ENCODE results near the gene KCND3.

KCND3 gene

DNA sequence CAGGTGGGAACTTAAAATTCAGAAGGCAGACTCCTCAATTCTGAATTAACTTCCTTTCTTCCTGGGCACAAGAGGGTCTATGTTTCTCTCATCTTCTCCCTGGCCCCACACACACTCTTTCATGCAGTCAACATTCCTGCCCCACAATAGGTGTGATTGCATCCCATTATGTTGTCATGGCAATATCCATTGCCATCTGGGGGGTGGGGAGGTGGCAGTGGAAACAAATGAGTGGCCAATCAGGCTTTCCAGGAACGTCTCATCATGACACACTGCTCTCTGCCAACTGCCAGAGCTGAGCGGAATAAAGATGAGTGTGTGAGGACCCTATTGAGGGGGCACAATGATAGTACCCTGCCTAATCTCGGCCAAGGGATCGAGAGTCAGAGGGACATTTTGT is 80.4 kb downstream of the KCND3 start:
- DNase-seq, result no peak

GRCh38 chr1:111908011-111908621 is 81.4 kb downstream of the KCND3 start:
- no peak for DNase-seq

- no peak for DNase-seq
Measured at GRCh38 chr1:111907321-111907720, 82.1 kb downstream of the KCND3 start.

DNA sequence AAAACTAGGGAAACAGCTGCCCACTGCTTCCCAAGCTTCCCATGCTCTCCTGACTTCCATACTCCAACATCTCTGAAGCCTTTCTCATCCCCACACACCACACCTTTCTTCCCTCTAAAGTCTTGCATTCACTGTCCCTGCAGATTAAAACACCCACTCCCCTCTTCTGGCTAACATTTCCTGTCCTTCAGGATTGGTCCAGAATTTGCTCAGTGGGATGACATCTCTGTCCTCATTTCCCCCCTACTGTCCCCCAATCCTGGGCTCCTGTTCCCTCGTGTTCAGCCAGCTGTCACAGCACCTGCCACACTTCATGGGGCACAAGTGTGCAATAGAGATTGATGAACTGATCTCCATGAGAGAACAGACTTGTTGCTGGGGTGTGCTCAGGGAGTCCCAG is 82.7 kb downstream of the KCND3 start:
- DNase-seq, result no peak

DNA sequence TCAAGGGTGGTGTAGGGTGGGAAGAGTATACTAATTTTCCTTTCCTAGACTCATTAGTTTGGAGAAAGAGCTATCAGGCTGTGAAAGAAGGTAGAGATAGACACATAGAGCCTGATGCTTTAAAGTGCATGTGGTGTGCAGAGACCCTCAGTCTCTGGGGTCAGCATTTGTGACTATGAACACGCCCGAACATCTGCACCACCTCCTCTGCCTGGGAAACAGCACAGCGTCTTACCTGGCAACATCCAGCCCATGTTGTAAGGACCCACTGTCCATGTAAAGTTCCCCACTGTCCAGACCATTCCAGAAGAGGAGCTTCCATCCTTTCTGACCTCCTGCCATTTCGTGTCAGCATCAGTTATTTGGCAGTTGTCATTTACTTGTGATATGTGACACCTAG is 83.4 kb downstream of the KCND3 start:
- no peak for DNase-seq

DNA sequence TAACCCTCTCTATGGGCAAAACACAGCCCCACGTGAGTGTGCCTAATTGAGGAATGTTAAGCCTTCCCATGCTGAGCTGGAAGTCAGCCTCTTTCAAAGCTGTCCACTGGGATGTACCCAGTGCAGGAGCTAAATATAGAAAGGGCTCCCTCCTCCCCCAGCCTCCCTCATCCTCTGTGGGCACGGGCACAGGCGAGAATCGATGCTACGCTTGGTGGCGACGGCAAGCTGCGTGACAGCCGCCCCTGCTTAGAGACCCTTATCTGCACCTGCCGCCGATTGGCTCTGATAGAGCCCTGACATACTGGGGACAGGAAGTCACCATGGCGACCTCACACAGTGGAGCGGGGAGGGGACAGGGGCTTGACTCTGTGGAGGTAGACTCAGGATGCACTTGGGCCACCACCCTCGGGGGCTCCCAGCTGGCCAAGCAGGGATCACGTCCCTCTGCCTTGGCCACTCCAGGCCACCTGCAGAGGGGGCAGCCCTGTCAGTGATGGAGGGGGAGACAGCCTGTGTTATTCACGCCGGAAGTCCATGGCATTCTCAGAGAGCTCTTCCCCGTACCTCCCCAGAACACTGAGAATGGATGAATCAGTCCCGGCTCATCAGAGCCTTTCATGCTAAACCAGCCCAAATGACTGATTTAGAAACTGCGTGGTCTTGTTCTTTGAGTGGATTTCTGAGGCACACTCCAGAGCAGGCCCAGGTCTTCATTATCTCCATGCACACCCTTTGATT is 84.8 kb downstream of the KCND3 start:
- no peak for DNase-seq

GRCh38 chr1:111903871-111904449 is 85.5 kb downstream of the KCND3 start:
- DNase-seq, result no peak

- DNase-seq, result no peak
Measured at GRCh38 chr1:111903148-111903870, 86.2 kb downstream of the KCND3 start.

DNA sequence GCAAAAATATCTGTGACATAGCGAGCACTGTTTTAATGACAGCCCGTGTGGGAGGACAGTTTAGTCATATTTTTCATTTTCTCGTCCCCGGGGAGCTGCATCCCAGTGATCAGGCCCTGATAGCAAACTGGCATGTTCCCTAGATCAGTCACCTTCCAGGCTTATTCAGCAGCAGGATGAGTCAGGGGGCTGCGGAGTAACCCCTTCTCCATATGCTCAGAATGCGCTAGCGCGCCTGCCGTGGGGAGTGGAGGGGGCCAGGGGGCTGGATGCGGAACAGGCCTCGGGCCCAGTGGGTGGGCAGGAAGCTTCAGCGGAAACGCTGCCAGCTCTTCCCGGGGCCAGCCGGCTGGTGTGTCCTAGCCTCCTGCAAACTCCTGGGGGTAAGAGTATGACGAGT is 94.0 kb downstream of the KCND3 start:
- no peak for DNase-seq

DNA sequence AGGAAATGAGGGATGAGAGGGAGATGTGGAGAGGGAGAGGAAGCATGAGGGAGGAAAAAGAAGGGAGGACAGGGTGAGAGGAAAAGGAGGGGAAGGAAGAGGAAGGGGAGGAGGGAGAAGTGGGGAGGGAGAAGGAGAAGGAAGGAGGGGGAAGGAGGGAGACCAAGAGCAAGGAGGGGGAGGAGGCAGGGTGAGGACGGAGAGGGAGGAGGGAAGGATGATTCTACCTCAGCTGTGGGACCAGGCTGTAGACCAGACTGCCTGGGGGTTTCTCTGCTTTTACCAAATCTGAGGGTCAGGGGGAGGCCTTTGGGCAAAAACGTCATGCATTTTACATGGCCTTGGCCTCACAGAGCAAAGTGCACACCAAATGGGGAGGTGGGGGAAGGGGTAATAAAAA is 94.5 kb downstream of the KCND3 start:
- no peak for DNase-seq

- no peak for DNase-seq
Measured at GRCh38 chr1:111894497-111894896, 95.0 kb downstream of the KCND3 start.

DNA sequence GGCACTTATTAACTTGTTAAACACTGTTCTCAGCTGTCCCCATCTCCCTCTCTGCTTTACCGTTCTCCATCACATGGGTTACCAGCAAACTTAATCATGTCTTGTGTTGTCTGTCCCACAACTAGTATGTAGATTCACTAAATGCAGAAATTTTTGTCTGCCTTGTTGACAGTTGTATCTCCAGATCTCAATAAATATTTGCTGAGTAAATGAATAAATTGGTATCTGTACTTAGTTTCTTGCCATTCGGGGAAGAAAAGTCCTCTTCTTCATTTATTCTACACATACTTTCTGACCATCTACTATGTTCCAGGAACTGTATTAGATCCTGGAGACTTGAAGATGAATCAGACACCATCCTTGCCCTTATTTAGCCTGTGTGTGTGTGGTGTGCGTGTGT is 97.9 kb downstream of the KCND3 start:
- no peak for DNase-seq

DNA sequence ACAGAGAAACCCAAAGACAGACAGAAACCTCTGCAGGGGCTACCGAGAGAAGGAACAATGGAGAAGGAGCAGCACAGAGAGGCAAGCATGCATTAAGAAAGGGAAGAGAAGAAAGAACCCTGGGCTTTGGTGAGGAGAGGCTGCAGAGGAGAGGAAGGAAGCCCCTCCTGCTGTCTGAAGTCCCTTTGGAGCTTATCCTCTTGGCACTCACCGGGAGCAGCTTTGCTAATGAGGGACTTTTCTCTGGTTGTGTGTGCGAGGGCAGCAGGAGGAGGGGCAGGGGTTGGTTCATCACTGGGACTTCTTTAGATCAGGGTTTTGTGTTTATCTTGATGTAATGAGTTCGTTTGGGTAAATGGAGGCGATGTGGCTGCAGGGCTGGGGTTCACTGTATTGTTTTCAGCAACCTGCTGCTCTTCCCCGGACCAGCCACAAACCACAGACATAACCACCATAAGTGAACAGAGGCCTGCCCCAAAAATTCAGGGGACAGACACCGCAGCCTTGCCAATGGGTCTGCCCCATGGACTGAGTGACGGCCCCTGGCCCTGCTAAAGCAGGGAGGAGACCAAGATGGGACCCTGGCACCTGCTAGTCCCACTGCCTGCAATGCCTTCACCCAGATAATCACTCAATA is 100.6 kb downstream of the KCND3 start:
- no peak for DNase-seq

- DNase-seq, result no peak
Measured at GRCh38 chr1:111887875-111888274, 101.6 kb downstream of the KCND3 start.

DNA sequence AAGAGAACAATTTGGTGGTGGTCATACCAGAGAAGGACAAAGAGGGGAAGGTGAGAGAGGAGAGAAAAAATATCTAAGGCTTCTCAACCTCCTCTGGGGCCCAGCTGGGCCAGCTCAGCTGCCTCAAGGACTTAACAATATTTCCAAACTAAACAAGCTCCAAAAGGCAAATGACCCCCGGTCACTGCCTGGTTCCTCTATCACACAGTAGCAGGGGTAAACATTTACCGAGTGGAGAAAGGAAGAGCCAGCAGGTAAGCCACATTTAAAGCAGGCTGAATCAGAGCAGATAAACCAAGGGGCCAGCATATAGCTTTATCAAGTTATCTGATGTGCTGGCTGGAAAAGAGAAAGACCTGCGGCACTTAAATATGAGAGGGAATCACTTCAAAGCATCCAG is 102.1 kb downstream of the KCND3 start:
- no peak for DNase-seq

DNA sequence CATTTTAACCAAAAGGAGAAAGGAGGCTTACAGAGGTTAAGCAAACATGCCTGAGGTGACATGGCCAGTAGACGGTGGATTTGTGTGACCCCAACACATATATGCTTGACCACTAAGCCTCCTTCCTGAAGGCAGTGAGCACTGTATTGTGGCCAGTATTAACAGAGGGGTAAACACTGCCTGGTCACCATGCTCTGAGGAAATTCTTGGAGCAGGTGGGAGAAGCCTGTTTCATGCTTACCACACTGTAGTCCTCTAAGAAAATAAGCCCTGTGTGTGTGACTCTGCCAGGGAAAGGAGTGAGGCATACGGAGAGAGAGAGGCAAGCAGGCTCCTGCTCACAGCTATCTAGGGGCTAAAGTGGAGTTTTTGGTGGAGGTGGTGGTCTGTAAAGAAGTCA is 102.7 kb downstream of the KCND3 start:
- DNase-seq, result no peak

DNA sequence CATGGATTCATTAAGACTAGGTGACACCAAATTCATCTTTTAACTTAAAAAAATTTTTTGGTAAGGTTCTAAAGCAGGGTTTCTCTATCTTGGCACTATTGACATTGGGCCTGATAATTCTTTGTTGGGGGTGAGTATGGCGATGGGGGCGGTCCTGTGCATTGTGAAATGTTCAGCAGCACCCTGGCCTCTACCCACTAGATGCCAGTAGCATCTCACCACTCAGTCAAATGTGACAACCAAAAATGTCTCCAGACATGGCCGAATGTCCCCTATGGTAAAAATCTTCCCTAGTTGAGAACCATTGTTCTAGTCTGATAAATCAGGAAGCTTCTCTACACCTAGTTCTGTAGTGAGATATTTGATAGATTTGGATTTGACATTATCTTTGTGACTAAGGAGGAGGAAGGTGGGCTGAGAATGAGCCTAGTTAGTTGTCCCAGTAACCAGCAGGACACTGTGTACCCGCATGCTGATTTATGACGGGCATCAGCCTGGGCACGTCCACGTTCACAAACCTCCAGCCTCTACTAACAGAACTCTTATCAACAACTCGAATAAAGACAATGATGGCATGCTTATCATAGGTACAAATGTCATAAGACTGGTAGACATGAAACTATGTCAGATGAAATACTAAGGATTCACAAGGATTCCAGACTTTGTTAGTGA is 104.6 kb downstream of the KCND3 start:
- no peak for DNase-seq

DNA sequence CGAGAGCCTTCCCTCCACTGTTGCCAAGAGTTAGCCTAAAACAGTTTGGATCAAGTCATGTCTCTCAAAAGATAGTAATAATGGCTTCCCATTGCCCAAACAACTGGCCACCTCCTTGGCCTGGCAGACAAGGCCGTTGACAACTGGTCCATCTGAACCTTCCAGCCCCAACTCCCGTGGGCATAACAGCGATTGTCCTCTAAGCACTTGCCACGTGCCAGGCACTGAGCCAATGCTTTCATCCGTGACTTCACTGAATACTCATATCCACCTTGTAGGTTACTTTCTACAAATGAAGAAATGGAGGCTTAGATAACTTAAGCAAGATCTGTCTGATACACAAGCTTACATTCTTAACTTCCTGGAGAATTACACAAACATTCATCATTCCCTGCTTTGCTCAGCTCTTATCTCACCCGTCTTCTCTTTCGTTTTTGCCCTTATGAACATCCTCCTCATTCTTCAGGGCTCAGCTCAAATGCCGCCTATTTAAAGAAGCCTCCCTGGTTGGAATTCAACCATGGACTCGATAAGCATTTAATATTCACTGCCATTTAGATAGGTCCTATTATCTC is 106.4 kb downstream of the KCND3 start:
- no peak for DNase-seq

- no peak for DNase-seq
Measured at GRCh38 chr1:111882559-111882958, 106.9 kb downstream of the KCND3 start.

GRCh38 chr1:111880881-111881837 is 108.3 kb downstream of the KCND3 start:
- no peak for DNase-seq

DNA sequence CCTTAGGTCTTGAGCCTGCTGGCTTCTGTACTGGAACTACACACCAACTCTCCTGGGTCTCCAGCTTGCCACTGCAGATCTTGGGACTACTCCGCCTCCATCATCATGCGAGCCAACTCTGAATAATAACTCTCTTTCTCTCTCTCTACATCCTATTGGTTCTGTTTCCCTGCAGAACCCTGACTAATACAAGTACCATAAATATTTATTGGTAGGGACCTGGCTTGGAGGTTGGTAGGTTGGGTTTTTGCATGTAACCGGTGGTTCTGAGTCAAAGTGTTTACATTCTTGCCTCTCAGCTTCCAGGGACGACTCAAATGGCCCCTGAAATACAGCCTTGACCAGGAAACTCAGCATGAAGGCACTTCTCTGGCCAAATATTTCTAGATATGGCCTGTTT is 110.4 kb downstream of the KCND3 start:
- no peak for DNase-seq
